Measurements from ENCODE around the gene SSX2IP.
A peak's percentile ranks its signal among the peaks of the same experiment; 100 is the strongest.

The SSX2IP gene

DNA sequence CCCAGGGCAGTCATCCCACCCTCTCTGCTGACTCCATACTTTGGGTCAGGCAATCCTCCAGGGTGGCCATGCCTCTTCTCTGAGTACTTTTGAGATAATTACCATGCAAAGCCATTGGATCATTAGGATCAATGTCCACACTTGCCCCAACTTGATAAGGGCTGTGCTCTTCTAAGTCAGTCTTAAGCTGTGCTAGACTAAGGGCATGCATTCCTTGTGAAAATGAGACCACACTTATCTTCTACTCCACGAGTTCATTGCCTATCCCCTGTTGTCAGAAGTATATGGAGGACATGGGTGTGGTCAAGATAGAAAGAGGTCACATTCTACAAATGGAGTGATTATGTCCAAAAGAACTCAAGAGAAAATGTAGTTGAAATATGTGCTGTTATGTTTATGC, 18.9 kb upstream of the SSX2IP start:
- DNase-seq, result no peak

DNA sequence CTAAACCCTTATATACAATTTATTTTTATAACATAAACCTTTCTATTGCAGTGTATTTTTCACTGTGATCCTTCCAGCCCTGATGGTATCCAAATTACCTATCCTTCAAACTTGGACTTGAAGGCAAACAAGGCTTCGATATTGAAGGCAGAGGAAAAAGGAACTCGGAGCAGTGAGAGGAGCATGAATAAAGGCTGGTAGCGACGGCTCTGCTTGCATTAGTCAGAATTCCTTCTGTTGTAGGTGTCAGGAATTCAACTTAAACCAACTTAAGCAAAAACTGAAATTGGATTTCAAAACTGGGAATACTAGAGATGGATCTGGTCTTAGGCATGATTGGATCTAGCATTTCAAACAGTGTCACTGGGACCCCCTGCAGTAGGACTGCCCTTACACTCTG, 17.8 kb upstream of the SSX2IP start:
- DNase-seq, result no peak

DNA sequence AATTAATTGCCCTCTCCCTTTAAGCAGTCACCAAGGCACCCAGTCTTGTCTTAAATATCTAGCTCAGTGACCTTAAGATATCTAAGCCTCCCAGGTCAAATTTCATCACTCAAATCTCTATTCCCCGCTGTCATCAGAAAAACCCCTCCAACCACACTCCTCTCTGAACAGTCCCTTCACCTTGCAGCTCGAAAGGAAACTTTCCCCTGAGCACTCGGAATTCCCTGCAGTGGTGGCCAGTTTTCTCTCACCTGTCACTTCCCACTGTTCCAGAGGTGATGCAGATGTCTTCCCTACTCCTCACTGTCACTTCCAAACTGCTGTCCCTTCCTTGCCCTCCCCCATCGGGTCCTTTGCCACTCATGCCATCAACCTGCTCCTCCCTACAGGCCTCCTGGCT, 15.3 kb upstream of the SSX2IP start:
- no peak for DNase-seq

DNA sequence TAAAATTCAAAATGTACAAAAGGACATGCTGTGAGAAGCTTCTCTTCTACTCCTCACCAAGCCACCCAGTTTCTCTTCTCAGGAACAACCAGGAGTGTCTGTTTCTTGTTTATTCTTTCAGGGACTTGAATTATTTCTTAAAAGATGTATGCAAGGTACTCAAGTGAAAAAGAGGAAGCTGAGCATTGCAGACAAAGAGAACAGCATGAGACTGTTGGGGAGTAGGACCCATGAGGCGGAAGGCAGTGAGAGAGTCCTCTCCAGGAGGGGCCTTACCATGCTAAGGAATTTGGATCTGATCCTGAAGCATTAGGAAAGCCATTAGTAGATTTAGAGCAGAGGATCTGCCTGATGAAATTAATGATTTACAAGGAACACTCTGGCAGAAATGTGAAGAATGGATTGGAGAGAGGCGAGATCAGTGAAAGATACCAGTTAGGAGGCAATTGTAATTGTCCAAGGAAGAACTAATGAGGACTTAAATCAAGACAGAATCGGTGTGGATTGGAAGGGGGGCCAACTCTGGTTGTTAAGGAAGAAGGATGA, 14.7 kb upstream of the SSX2IP start:
- no peak for DNase-seq

DNA sequence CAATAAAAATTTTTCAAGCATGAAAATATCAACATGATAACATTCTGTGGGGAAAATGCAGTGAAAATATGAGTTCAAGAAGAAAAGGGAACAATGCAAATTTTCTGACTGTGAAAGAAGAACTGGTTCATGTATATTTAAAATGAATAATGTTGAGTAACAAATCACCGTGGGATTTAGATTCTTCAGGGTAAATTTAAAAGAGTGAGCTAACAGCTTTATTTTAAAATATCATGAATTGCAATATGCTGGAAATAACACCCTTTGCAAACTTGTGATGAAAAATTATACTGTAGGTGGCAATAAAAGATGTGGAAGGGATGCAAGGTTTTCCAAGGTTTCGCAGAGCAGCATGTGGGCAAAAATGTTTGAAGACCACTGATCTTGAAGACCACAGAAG, 13.2 kb upstream of the SSX2IP start:
- no peak for DNase-seq

DNA sequence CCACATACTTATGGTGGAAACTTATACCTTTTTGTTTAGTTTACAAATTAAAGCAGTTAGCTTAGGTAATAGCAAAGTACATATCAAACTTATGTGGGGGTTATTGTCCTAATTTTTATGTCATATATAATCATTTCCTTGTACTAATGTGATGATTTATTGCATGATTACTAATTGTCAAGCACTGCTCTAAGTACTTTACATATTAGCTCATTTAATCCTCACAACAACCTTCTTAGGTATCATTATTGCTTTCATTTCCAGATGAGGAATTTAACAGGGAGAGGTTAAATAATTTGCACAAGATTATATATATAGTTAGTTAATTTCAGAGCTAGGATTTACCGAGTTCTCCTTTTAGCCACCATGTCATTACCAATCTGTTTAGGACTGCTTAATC, 11.9 kb upstream of the SSX2IP start:
- no peak for DNase-seq

DNA sequence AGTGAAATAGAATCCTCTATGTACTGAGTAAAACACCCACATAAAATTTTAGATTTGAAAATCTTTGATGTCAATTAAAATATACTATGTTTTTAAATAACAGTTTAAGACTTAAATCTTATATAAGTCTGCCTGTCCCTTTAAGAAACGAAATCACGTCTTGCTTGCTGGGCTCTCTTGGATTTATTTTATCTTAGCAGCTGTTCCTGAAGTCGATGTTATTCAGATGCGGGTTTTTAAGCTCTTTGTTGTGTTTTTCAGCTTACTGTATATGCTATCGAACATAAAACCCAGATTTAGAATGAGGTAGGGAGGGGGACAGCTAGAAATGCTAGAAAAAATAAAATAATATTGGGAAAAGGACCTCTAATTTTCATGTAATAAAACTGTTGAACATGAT, 11.1 kb upstream of the SSX2IP start:
- DNase-seq, result peak in 1 of 2 experiments; percentile 47

DNA sequence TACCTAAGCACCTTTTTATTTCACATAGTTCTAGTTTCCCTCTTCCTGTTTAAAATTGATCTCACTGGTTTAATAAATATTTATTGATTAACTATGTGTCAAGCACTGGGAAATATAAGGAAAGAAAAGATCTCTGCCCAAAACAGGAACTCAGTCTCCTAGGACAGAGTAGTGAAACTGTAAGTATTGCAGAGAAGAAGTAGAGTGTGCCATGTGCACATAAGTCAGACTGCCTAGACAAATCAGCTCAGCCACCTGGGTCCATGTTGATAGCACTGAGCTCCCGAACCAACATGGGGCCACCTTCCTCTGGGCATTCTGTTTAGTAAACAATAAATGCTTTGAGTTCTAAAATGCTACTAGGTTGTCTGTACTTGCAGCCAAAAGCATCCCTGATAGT, 9.8 kb upstream of the SSX2IP start:
- DNase-seq, result no peak

DNA sequence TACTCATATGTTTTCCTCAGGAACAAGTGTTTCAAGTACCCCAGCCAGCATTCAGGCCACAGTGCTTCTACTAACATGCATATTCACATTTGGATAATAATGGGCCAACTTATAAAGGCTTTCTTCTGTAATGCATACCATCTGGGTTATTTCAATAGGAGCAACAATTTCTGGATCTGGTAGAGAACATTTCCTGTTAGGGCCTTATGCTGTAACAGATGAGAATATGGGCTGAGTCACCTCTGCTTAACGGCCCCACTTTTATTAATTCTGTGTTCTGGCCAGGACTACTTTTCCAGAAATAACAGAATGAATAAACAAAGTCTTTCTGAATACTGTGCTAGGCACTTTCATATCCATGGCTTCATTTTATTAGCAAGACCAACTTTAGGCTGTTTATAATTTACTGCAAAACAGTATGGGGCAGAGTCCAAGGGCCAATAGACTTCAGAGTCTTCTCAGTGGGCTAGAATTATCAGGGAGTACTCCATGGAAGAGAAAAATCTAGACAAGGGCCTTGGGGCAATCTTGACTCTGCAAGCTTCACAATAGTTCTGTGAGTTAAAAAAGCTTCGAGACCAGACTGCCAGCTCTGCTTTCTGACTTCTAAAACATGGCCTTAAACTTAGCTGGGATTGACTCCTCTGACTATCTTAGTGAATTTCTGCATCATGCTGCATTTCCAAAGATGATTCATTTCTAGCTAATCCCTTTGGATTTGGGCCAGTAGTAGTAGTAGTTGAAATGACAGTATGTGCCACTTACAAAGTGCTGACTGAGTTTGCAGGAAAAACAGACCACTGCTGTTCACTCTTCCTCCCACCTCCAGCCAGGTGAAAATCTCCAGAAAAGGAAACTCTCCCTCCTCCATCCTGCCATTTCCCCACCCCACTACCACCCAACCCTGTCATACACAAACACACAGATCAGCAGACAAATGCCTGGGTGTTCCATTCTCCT, 8.2 kb upstream of the SSX2IP start:
- DNase-seq, result peak; percentile 63 to 87

DNA sequence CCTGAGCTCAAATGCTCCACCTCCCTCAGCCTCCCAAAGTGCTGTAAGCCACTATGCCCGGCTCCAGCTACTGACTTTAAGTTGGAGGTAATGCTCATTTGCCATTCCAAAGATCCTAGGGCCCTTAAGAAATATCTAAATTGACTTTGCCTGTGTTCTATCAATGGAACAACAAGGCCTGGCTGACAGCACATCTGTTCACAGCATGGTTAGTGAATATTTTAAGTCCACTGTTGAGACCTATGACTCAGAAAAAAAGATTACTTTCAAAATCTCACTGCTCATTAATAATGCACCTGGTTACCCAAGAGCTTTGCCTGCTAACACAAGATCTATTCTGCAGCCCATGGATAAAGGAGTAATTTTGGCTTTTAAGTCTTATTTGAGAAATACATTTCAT, 3.5 kb upstream of the SSX2IP start:
- no peak for DNase-seq

DNA sequence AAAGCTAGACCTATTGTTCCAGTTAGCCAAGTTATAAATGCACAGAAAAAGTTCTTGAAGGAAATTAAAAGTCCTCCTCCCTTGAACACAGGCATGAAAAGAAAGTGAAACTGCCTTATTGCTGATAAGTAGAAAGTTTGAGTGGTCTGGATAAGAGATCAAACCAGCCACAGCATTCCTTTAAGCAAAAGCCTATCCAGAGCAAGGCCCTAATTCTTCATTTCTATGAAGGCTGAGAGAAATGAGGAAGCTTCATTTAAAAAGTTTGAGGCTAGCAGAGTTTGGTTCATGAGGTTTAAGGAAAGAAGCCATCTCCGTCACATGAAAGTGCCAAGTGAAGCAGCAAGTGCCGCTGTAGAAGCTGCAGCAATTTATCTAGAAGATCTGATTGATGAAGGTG, 2.7 kb upstream of the SSX2IP start:
- no peak for DNase-seq

DNA sequence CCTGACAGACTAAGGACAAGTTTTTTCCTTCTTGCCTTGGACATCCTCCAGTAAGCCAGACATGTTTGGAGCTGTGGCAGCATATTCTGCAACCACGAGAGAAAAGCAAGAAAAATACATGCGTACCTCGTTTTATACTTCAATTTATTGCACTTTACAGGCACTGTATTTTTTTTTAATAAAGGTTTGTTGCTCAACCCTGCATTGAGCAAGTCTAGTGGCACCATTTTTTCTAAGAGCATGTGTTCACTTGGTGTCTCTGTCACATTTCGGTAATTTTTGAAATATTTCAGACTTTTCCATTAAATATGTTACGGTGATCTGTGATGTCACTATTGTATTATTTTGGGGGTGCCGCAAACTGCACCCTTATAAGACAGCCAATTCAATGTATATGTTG, 2.1 kb upstream of the SSX2IP start:
- no peak for DNase-seq

DNA sequence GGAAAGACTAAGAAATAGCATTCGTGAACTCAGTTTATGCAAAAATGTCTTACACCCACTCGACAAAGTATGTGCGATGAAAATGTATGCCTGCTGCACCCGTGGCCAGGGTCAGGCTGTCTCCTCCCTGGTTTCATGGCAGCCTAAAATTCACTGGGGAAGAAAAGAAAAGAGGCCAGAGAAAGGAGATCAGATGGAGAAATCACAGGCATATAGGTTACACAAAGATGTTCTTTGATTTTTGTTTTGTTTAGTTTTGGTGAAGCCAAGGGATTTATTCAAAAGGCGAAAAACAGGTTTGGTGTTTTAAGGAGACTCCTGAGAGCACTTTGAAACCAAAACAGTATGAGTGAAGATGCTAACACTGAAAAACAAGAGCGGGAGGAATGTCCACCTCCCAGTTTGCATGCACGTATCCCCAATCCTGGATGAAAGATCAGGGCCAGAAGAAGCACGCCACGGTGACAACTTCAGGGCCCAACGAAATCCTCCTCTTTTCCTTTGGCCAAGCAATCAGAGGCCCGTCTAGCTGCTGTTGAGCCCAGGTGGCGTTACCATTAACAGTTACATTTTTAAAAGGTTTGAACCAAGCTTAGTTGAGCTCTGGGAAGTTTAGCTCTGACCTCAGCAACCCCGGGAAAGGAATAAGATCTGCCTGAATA, 992 bp upstream of the SSX2IP start:
- no peak for DNase-seq

DNA sequence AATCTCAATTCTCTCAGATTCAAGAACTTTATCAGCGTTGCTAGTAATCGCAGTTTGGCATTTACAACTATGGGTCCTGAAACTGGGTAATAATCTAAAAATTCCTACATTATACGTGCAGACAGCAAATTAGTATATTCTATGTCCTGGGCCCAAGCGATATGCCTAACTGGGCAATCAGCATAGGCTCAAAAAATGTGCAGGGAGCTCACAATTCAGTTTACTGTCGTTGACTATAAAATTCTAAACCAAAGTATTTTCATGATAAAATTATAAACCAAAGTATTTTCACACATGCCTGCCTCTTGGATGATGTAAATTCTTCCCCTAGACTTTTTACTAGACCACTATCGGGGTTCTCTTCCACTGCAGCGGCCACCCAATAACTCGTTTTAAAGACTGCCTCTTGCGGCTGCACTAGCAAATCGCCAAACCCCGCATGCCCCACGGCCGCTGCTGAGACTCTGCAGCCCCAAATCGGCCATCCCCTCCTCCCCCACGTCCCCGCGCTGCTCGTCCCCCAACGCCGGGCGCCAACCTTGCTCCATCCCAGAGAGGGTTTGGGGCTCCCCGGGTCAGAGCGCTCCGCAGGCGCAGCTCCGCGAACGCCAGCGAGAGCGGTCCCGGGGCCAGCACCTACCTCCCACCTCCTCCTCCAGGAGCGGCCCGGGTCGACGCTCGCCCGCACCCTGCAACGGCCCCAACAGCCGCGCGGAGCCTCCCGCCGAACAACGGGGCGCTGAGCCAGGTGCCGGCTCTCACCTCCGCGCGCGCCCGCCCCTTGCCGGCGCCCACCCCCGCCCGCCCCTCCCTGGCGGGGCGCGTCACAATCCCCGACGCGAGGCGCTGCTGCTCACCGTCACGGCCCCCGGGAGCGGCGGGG, 506 bp downstream of the SSX2IP start:
- peak; percentile 53 to 64 for DNase-seq

DNA sequence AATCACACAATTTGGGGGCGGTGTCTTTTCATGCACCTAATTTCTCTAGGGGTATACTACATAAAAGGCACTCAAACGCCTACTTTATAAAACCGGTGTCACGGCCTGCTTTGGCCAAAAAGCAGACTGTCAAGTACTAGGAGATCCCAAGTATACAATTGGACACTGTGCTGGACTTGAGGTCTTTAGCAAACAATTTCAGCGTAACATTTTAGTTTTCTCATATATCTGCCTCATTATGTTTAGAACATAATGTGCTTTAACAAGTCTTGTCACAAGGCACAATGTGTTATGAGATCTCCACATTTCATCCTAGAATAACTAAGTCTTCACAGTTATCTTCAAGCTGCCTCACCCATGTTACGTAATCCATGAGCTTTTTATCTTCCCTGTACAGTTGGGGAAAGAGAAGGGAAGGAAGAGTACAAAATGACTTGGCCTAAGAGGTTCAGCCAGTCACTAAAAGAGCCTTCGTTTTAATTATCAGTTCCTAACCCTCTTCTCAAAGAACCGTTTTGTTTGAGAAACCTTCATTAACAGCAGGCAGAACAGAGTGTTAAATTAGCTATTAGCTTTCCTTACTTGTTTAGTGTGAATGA, 1.7 kb downstream of the SSX2IP start:
- no peak for DNase-seq

DNA sequence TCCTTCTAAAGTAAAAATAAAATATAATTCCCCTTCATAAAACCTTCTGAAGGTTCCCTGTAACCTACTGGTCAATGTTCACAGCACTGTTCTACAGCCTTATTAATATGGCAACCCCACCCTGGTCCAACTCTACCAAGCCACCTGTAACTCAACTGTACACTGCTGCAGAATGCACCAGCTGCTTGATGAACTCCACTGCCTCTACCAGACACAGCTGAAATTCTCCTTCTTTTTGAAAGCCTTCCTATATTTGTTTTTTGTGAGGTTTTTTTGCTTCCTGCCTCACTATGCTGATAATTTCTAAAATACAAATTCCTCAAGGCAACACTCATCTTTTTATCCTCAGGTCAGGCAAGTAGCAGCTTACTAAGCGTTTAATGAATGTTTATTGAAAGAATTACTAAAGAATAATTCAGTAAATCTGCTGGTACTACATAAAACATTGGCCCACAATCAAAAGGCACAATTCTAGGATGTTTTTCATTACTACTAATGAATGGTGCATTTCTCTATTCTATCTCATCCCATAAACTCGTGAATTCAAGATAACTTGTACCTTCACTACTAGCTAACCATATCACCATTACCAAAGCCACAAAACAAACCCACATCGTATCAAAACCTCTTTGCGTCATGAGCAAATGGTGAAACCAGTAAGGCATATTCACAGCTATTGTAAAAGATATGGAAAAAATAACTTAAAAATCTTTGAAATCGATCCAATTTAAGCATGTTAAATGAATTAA, 2.4 kb downstream of the SSX2IP start:
- no peak for DNase-seq

DNA sequence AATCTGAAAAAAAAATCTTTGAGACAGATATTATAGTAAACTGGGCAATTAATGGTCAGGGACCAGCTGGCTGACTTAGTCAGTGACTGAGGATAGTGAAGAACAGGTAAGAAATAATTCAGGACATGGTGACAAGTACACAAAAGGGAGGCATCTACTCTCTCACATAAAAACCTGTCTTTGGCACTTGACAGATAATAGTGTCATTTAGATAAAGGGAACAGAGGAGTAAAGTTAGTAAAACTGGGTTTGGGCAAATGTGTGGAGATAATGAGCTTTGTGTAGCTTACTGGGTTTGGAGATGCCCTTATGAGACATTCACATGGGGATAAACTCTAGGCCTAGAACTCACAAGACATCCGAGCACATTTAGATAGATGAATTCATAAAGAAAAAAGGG, 4.0 kb downstream of the SSX2IP start:
- DNase-seq, result no peak

DNA sequence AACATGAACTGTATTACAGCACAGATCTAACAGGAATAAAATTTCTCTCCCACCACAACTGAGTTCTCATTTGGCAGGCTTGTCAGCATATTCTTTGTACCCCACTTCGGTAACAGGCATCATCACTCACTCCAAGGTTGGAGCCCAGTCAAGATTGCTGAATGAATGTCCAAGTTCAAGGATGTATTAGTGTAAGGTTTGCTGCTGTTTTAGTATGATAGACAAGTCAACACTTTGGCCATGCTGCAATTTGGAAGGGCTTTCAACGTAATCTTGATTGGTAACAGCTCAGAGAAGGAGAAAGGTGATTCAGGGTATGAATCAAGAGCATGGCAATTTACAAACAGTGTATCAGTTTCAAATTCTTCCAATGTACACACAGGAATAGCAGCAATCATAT, 6.8 kb downstream of the SSX2IP start:
- DNase-seq, result no peak

DNA sequence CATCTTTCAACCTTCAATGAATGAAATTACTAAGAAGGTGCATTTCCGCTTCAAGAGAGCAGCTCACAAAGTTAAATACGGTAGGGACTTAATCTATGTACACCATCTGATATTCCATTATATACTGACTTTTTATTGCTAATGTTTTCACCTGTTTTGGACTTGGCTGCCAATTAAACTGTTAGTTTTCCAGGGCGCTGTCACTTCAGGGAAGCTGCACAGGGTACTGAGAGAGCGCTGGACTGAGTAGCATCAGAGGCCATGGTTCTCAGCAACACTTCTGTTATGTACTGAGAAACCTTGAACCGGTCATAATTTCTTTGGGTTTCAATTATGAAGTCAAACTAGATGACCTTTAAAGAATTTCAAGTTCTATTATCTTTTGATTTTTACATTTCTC, 8.2 kb downstream of the SSX2IP start:
- no peak for DNase-seq

DNA sequence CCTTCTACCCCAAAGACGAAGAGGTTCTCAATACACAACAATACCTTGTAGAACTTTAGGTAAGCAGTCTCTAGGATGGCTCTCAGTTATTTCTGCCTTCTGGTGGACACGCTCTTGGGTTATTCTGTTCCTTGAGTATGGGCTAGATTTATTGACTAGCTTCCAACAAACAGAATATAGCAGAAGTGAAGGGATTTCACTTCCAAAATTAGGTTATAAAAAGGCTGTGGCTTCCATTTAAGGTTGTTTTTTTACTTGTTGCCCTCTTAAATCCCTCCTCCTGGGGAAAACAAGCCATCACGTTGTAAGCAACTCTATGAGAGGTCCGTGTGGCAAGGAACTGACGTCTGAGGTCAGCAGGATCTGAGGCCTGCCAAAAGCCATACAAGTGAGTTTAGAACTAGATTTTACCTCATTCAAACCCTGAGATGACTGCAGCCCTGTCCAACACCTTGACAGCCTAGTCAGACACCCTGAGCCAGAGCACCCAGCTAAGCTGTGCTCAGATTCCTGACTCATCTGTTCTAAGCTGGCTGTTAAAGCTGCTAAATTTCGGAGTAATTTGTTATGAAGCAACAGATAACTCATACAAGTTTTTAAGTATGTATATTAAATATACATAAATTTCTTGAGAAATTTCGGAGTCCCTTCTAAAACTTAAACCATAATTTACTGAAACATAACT, 12.7 kb downstream of the SSX2IP start:
- DNase-seq, result no peak

DNA sequence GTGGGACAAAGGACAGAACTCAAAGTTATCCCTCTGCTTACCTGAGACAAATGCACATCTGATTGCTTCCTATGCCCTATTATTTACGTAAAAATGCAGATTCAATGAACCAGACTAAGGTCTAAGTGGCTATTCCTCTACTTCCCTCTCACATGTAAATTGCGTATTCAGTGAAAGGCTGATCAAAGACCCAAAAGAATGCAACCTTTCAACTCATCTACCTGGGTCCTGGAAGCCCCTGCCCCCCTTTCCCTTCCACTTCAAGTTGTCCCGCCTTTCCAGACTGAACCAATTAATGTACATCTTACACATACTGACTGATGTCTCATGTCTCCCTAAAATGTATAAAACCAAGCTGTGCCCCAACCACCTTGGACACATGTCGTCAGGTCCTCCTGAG, 14.6 kb downstream of the SSX2IP start:
- DNase-seq, result no peak

Measured in NCI-H446 (cell line).